ENCODE measurements around the gene TPM1.
"Not testable (repeated sequence)": the region's sequence is repeated elsewhere in the genome, so short reads cannot be mapped to it uniquely, and the experiment has no call there.

TPM1 gene

DNA sequence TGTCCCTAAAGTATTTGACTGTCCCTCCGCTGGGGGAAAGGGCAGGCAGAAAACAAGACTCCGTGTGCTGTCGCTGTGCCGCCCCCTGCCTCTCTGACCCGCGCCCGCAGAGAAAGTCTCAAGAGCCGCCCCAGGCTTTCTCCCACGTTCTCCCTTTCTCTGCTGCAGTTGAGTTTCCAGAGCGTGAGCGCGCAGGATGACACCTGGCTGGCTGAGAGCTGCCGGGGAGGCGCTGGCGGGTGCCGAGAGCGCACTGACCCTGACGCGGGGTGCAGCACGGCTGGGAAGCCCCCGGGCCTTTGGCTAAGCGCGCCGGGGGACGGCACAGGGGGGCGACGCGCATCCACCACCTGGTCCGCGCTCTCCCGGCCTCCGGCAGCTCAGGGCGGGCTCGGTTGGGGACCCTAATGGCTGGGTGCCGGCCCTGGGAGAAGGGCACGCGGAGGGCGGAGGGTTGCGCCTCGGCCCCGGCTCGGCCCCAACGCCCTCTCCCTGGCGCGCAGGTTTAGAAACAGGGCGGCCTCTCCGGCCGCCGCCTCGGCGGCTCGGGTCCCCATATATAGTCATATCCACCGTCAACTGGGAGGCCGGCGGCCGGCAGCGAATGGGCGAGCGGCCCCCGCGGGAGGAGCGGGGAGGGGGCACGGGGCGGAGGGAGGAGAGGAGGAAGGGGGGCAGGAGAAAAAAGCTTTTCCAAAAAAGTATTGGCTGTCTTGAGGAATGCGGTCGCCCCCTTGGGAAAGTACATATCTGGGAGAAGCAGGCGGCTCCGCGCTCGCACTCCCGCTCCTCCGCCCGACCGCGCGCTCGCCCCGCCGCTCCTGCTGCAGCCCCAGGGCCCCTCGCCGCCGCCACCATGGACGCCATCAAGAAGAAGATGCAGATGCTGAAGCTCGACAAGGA lies at the start of gene TPM1:
Gene TPM1 (plus strand): TSS at position 774 of the 903 bp plus-strand sequence. CDS start 83 bp downstream, at position 857.
- Histone ChIP-seq H3K27me3 (ENCODE audit: control insufficient read depth, insufficient read depth, low read length) (no peaks in the 10 kb centered on the region), H3K4me1 (no peaks in the 10 kb centered on the region), H2AFZ (peak within 1 kb of the TSS; percentile 68), H3K4me3 (ENCODE audit: low read depth, low read length) (peak within 1 kb of the TSS; percentile 29), H3K36me3 (ENCODE audit: control insufficient read depth, insufficient read depth, low read length) (no peaks in the 10 kb centered on the region), H3K9ac (no peak within 1 kb of the TSS), H3K79me2 (no peaks in the 10 kb centered on the region), H3K9me3 (ENCODE audit: control insufficient read depth, low read length) (no peaks in the 10 kb centered on the region), H3K27ac (no peak within 1 kb of the TSS), H3K4me2 (ENCODE audit: low read length) (peak within 1 kb of the TSS; percentile 53)
- TF ChIP-seq, protein P1, sequence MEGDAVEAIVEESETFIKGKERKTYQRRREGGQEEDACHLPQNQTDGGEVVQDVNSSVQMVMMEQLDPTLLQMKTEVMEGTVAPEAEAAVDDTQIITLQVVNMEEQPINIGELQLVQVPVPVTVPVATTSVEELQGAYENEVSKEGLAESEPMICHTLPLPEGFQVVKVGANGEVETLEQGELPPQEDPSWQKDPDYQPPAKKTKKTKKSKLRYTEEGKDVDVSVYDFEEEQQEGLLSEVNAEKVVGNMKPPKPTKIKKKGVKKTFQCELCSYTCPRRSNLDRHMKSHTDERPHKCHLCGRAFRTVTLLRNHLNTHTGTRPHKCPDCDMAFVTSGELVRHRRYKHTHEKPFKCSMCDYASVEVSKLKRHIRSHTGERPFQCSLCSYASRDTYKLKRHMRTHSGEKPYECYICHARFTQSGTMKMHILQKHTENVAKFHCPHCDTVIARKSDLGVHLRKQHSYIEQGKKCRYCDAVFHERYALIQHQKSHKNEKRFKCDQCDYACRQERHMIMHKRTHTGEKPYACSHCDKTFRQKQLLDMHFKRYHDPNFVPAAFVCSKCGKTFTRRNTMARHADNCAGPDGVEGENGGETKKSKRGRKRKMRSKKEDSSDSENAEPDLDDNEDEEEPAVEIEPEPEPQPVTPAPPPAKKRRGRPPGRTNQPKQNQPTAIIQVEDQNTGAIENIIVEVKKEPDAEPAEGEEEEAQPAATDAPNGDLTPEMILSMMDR (IDR thresholded peaks at IDR 0.05): no peak

- Histone ChIP-seq H3K4me3 (ENCODE audit: low read depth, low read length) (no peak overlapping the region), H3K4me2 (ENCODE audit: low read length) (no peak overlapping the region), H3K36me3 (ENCODE audit: control insufficient read depth, insufficient read depth, low read length) (no peaks in the 10 kb centered on the region), H3K4me1 (no peaks in the 10 kb centered on the region), H3K9me3 (ENCODE audit: control insufficient read depth, low read length) (no peaks in the 10 kb centered on the region), H3K9ac (no peak overlapping the region), H3K27me3 (ENCODE audit: control insufficient read depth, insufficient read depth, low read length) (no peaks in the 10 kb centered on the region), H3K27ac (no peak overlapping the region), H3K79me2 (no peaks in the 10 kb centered on the region), H2AFZ (no peak overlapping the region)
- TF ChIP-seq, protein P1 (IDR thresholded peaks at IDR 0.05): no peak
Observed at GRCh38 chr15:62993066-62993465, 49.5 kb upstream of the TPM1 start.

GRCh38 chr15:62993632-62994031 lies 48.9 kb upstream of the TPM1 start:
- not testable (repeated sequence) for H3K79me2 ChIP-seq; H3K27ac ChIP-seq; H2AFZ ChIP-seq; H3K27me3 ChIP-seq (ENCODE audit: control insufficient read depth, insufficient read depth, low read length); H3K4me3 ChIP-seq (ENCODE audit: low read depth, low read length); H3K36me3 ChIP-seq (ENCODE audit: control insufficient read depth, insufficient read depth, low read length); H3K9ac ChIP-seq; H3K4me2 ChIP-seq (ENCODE audit: low read length); H3K4me1 ChIP-seq; H3K9me3 ChIP-seq (ENCODE audit: control insufficient read depth, low read length)

- no peaks in the 10 kb centered on the region for H3K79me2 ChIP-seq
- no peak overlapping the region for H3K9ac ChIP-seq
- H3K36me3 ChIP-seq (ENCODE audit: control insufficient read depth, insufficient read depth, low read length): no peaks in the 10 kb centered on the region
- no peaks in the 10 kb centered on the region for H3K4me1 ChIP-seq
- H3K27me3 ChIP-seq (ENCODE audit: control insufficient read depth, insufficient read depth, low read length): no peaks in the 10 kb centered on the region
- no peak overlapping the region for H2AFZ ChIP-seq
- no peaks in the 10 kb centered on the region for H3K9me3 ChIP-seq (ENCODE audit: control insufficient read depth, low read length)
- no peak overlapping the region for H3K27ac ChIP-seq
- TF ChIP-seq, protein P1 (IDR thresholded peaks at IDR 0.05): no peak
- H3K4me2 ChIP-seq (ENCODE audit: low read length): no peak overlapping the region
- H3K4me3 ChIP-seq (ENCODE audit: low read depth, low read length): no peak overlapping the region
Observed at GRCh38 chr15:62994439-62994838, 48.1 kb upstream of the TPM1 start.

DNA sequence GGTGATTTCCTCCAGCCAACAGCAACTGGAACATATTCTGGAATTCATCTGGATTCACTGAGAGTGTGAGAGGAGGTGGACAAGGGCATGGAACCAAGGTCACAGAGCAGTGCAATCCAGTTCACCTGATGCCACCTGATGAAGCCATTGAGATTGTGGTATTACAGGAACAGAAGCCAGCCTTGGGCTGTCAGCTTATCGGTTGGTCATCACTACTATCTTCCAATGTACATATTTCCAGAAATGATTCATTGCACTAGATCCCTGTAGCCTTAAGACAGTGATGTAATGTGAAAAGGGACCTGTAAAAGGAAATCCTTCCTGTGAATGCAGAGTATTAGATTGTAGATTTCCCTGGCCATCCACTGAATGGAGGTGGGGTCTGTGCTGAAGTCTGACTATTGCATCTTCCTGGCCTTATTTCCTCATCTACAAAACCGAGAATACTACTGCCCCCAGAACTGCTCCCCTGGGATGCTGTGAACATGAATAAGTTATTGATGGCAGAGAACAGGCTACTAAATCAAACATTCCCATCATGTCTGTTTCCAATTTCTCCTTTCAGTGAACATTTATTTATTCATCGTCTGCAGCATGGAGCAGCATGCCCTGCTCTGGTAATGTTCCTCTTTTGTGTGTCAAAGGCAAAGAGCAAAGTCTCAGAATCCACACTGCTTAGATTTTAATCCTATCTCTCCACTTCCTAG lies 47.4 kb upstream of the TPM1 start:
- H3K27me3 ChIP-seq (ENCODE audit: control insufficient read depth, insufficient read depth, low read length): no peaks in the 10 kb centered on the region
- H3K27ac ChIP-seq: no peak overlapping the region
- H3K36me3 ChIP-seq (ENCODE audit: control insufficient read depth, insufficient read depth, low read length): no peaks in the 10 kb centered on the region
- TF ChIP-seq, protein P1 (IDR thresholded peaks at IDR 0.05): no peak
- no peaks in the 10 kb centered on the region for H3K79me2 ChIP-seq
- H3K4me1 ChIP-seq: no peaks in the 10 kb centered on the region
- H2AFZ ChIP-seq: no peak overlapping the region
- no peaks in the 10 kb centered on the region for H3K9me3 ChIP-seq (ENCODE audit: control insufficient read depth, low read length)
- H3K4me2 ChIP-seq (ENCODE audit: low read length): no peak overlapping the region
- H3K4me3 ChIP-seq (ENCODE audit: low read depth, low read length): no peak overlapping the region
- H3K9ac ChIP-seq: no peak overlapping the region
